CD14-positive monocyte (primary cell): ENCODE results near the gene IL26. TPM values are rescaled to one million over a fixed set of nuclear protein-coding genes. Genes with fewer than 3 reads are reported as not detected.

Source experiments
- DNase-seq, 3 donors: peaks; one replicate each; pipeline ENCODE4 v3.0.0-alpha.2; 2011 to 2022
- H2AFZ ChIP-seq: 2 replicates; pipeline ENCODE4 v1.6.0; 2012; ENCODE audit warnings: mild to moderate bottlenecking, low read depth, low read length, inconsistent platforms; ENCODE audit not compliant: insufficient read depth, poor library complexity, severe bottlenecking
- H3K27ac ChIP-seq, 2 donors: 1 replicate in 1 of 2; 2 replicates in 1 of 2; pipeline ENCODE4 v1.5.1; 2012 to 2013; ENCODE audit warnings: low read length in 2 of 2, control low read depth in 1 of 2, inconsistent platforms in 1 of 2, low read depth in 1 of 2, mild to moderate bottlenecking in 1 of 2
- H3K27me3 ChIP-seq, 2 donors: one replicate each; pipeline versions ENCODE4 v1.6.0 to v1.6.1; 2011 to 2013; ENCODE audit warnings: low read length in 2 of 2; ENCODE audit not compliant: control insufficient read depth in 2 of 2, insufficient read depth in 2 of 2
- H3K36me3 ChIP-seq, 2 donors: replicated peaks in 1 of 2; 1 replicate in 1 of 2; 2 replicates in 1 of 2; pipeline versions ENCODE4 v1.5.1 to v1.6.1; 2012 to 2013; ENCODE audit warnings: low read length in 2 of 2, control low read depth in 1 of 2, inconsistent platforms in 1 of 2, mild to moderate bottlenecking in 1 of 2; ENCODE audit not compliant: insufficient read depth in 2 of 2, control insufficient read depth in 1 of 2
- H3K4me1 ChIP-seq, 2 donors: 1 replicate in 1 of 2; 2 replicates in 1 of 2; pipeline versions ENCODE4 v1.5.1 to v1.6.1; 2012 to 2013; ENCODE audit warnings: low read length in 2 of 2, control low read depth in 1 of 2, inconsistent platforms in 1 of 2, mild to moderate bottlenecking in 1 of 2, moderate library complexity in 1 of 2; ENCODE audit not compliant: insufficient read depth in 2 of 2, control insufficient read depth in 1 of 2
- H3K4me2 ChIP-seq: replicated peaks from 2 replicates; pipeline ENCODE3; 2012; ENCODE audit warnings: low read length, moderate library complexity, mild to moderate bottlenecking; ENCODE audit not compliant: poor library complexity, severe bottlenecking; ENCODE audit errors: extremely low read depth
- H3K4me3 ChIP-seq, 3 experiments: fragments of 200-600 bp in 1 of 3; sonication (generic) in 1 of 3; replicated peaks in 1 of 3; 1 replicate in 2 of 3; 2 replicates in 1 of 3; pipeline ENCODE4 v1.5.1; 2011 to 2013; ENCODE audit warnings: low read length in 3 of 3, mild to moderate bottlenecking in 3 of 3, control low read depth in 2 of 3, low read depth in 2 of 3, inconsistent platforms in 1 of 3, moderate library complexity in 1 of 3
- H3K79me2 ChIP-seq: 2 replicates; pipeline ENCODE4 v1.6.0; 2012; ENCODE audit warnings: mild to moderate bottlenecking, control low read depth, inconsistent platforms, low read length, moderate library complexity; ENCODE audit not compliant: insufficient read depth
- H3K9ac ChIP-seq: 2 replicates; pipeline ENCODE4 v1.6.0; 2017; ENCODE audit warnings: low read length, mild to moderate bottlenecking; ENCODE audit not compliant: insufficient read depth, poor library complexity, severe bottlenecking
- H3K9me3 ChIP-seq, 2 donors: replicated peaks in 1 of 2; 1 replicate in 1 of 2; 2 replicates in 1 of 2; pipeline versions ENCODE4 v1.5.1 to v1.6.1; 2012 to 2013; ENCODE audit warnings: low read length in 2 of 2, control low read depth in 1 of 2; ENCODE audit not compliant: control insufficient read depth in 1 of 2, insufficient read depth in 1 of 2
- H4K20me1 ChIP-seq: 2 replicates; pipeline ENCODE4 v1.6.0; 2012; ENCODE audit warnings: mild to moderate bottlenecking, low read length, control low read depth, moderate library complexity; ENCODE audit not compliant: insufficient read depth
- H3K27ac Mint-ChIP-seq, 7 donors: one replicate each; pipeline ENCODE4 v1.8.0; 2020; ENCODE audit warnings: mild to moderate bottlenecking in 7 of 7, mixed read lengths in 7 of 7, moderate library complexity in 6 of 7, inconsistent platforms in 2 of 7
- H3K27me3 Mint-ChIP-seq, 3 donors: one replicate each; pipeline ENCODE4 v1.8.0; 2021 to 2022; ENCODE audit warnings: low read depth in 3 of 3, mild to moderate bottlenecking in 3 of 3, mixed read lengths in 3 of 3, moderate library complexity in 3 of 3, inconsistent platforms in 1 of 3
- H3K36me3 Mint-ChIP-seq, 2 donors: one replicate each; pipeline ENCODE4 v1.8.0; 2020; ENCODE audit warnings: mixed read lengths in 2 of 2, inconsistent platforms in 1 of 2, mild to moderate bottlenecking in 1 of 2
- H3K4me1 Mint-ChIP-seq: one replicate; pipeline ENCODE4 v1.8.0; 2020; ENCODE audit warnings: mild to moderate bottlenecking, mixed read lengths
- H3K4me3 Mint-ChIP-seq, 2 donors: one replicate each; pipeline ENCODE4 v1.8.0; 2020; ENCODE audit warnings: mild to moderate bottlenecking in 2 of 2, mixed read lengths in 2 of 2, moderate library complexity in 1 of 2
- H3K9me3 Mint-ChIP-seq, 7 donors: one replicate each; pipeline ENCODE4 v1.8.0; 2020 to 2022; ENCODE audit warnings: mixed read lengths in 7 of 7, mild to moderate bottlenecking in 6 of 7, moderate library complexity in 6 of 7, inconsistent platforms in 2 of 7
- CTCF ChIP-seq: fragments of 200-600 bp; IDR thresholded peaks from one replicate; pipeline ENCODE4 v1.8.0; 2022; ENCODE audit warnings: antibody characterized with exemption, mild to moderate bottlenecking
- WGBS: methylation state at CpG from one replicate; pipeline ENCODE4 v1.1.5; 2013; ENCODE audit warnings: missing lambda C conversion rate; ENCODE audit not compliant: insufficient coverage; 5-methylcytosine and 5-hydroxymethylcytosine counted together
- intact Hi-C, 2 donors: fragments of 100-400 bp; cut with micrococcal nuclease; formaldehyde crosslinking; loops; one replicate each; pipeline versions ENCODE4 v1.15.0 to v1.15.1; 2023
- polyA plus RNA-seq, 3 donors: library from polyadenylated mRNA; depleted of rRNA in 1 of 3; unstranded in 2 of 3; stranded (reverse) in 1 of 3; fragments of 300-500 nt in 2 of 3; fragments of >200 nt in 1 of 3; fragmentation: Illumina TruSeq in 2 of 3; gene quantifications; 1 replicate in 2 of 3; 2 replicates in 1 of 3; pipeline ENCODE4 v1.2.3, GENCODE V29; 2012 to 2021

IL26 gene
- polyA plus RNA-seq, 3 donors: not detected

- H3K9me3 Mint-ChIP-seq: no peaks in the 10 kb centered on the region
- H3K4me1 ChIP-seq: peaks cover 17 to 26% of the 10 kb centered on the region in 2 donors
- 79% methylated on average over 7 of the region's 8 CpGs for WGBS
- no peaks in the 10 kb centered on the region for H3K36me3 Mint-ChIP-seq
- H3K4me1 Mint-ChIP-seq: peaks cover 32% of the 10 kb centered on the region
- H3K4me3 ChIP-seq: no peak overlapping the region
- H3K27me3 ChIP-seq: no peaks in the 10 kb centered on the region
- H3K4me2 ChIP-seq: no peak overlapping the region
- H2AFZ ChIP-seq: no peak overlapping the region
- DNase-seq: no peak
- no peaks in the 10 kb centered on the region for H3K79me2 ChIP-seq
- intact Hi-C loops: no loop called here
- H4K20me1 ChIP-seq: no peaks in the 10 kb centered on the region
- H3K27ac ChIP-seq: no peak overlapping the region
- no peaks in the 10 kb centered on the region for H3K9me3 ChIP-seq
- H3K4me3 Mint-ChIP-seq: no peak overlapping the region
- H3K27ac Mint-ChIP-seq: no peak overlapping the region
- H3K27me3 Mint-ChIP-seq: peaks cover 0 to 4% (median 0%) of the 10 kb centered on the region in 3 donors
- H3K36me3 ChIP-seq: no peaks in the 10 kb centered on the region
- no peak overlapping the region for H3K9ac ChIP-seq
- TF ChIP-seq CTCF: no peak
Measured at GRCh38 chr12:68271346-68271745, 45.7 kb upstream of the IL26 start.

- no peaks in the 10 kb centered on the region for H3K9me3 ChIP-seq
- Mint-ChIP-seq H3K9me3 (no peaks in the 10 kb centered on the region), H3K36me3 (no peaks in the 10 kb centered on the region), H3K4me1 (peaks cover 32% of the 10 kb centered on the region), H3K4me3 (no peak overlapping the region), H3K27me3 (peaks cover 0 to 4% (median 0%) of the 10 kb centered on the region in 3 donors), H3K27ac (no peak overlapping the region)
- H3K27me3 ChIP-seq: no peaks in the 10 kb centered on the region
- no peak overlapping the region for H3K4me3 ChIP-seq
- H3K79me2 ChIP-seq: no peaks in the 10 kb centered on the region
- no peak for TF ChIP-seq CTCF
- WGBS: 100% methylated on average over 1 of the region's 3 CpGs
- no peak overlapping the region for H3K27ac ChIP-seq
- intact Hi-C loops: no loop called here
- H3K36me3 ChIP-seq: no peaks in the 10 kb centered on the region
- H3K9ac ChIP-seq: no peak overlapping the region
- H4K20me1 ChIP-seq: no peaks in the 10 kb centered on the region
- peaks cover 17 to 26% of the 10 kb centered on the region in 2 donors for H3K4me1 ChIP-seq
- no peak overlapping the region for H3K4me2 ChIP-seq
- H2AFZ ChIP-seq: peak overlapping the region; percentile 15
- no peak for DNase-seq
Measured at GRCh38 chr12:68270358-68270757, 44.7 kb upstream of the IL26 start.
